Activated CD8-positive, alpha-beta T cell treated with anti-CD3 and anti-CD28 coated beads, Interleukin-2, amount 10 ng/mL, durations not matched to agents 7 days and 5 days (primary cell): ENCODE data around the gene VAMP2. TPM values are rescaled to one million over a fixed set of nuclear protein-coding genes. Genes with fewer than 3 reads are reported as not detected.
A peak's percentile ranks its signal among the peaks of the same experiment; 100 is the strongest.

Experiments used
- ATAC-seq: fragments of 150-1000 bp; cut with Tn5 transposase; one replicate; pipeline ENCODE4 v1.10.0; 2021; ENCODE audit warnings: moderate library complexity
- CTCF ChIA-PET: fragments of 350-600 bp; sonication (Branson Sonifier 250); formaldehyde crosslinking; loops from one replicate; lab custom pipeline; 2021; ENCODE audit warnings: antibody characterized with exemption; lab: Charles Lee
- POLR2A ChIA-PET: fragments of 350-600 bp; sonication (Branson Sonifier 250); formaldehyde crosslinking; loops from one replicate; lab custom pipeline; 2021; ENCODE audit warnings: antibody characterized with exemption; lab: Charles Lee
- DNase-seq: peaks from one replicate; pipeline ENCODE4 v3.0.0-alpha.2; 2020
- H3K27ac Mint-ChIP-seq: one replicate; pipeline ENCODE4 v1.8.0; 2021; ENCODE audit warnings: mild to moderate bottlenecking, mixed read lengths
- H3K27me3 Mint-ChIP-seq: one replicate; pipeline ENCODE4 v1.8.0; 2021; ENCODE audit warnings: low read depth, mixed read lengths
- H3K36me3 Mint-ChIP-seq: one replicate; pipeline ENCODE4 v1.8.0; 2021; ENCODE audit warnings: low read depth, mixed read lengths
- H3K4me1 Mint-ChIP-seq: one replicate; pipeline ENCODE4 v1.8.0; 2021; ENCODE audit warnings: low read depth, mixed read lengths
- H3K4me3 Mint-ChIP-seq: one replicate; pipeline ENCODE4 v1.8.0; 2021; ENCODE audit warnings: mild to moderate bottlenecking, mixed read lengths
- H3K9me3 Mint-ChIP-seq: one replicate; pipeline ENCODE4 v1.8.0; 2022; ENCODE audit warnings: mixed read lengths; ENCODE audit not compliant: insufficient read depth
- total RNA-seq, 2 experiments: library from RNA; stranded (reverse); gene quantifications; one replicate each; pipeline ENCODE4 v1.2.3, GENCODE V29; 2021

Gene VAMP2
- total RNA-seq, 2 experiments from 2014 or later = 56.3 to 56.7 TPM

GRCh38 chr17:8154608-8155155 lies 8.1 kb downstream of the VAMP2 start:
- no peaks in the 10 kb centered on the region for H3K27me3 Mint-ChIP-seq
- ChIA-PET POLR2A (interaction anchor here (0.7 to 8.1 kb wide), 10 partner anchors 9 to 700 kb away, joined by 3 to 164 read pairs (median 8); partner anchors contain the start of genes BORCS6, CTC1 and VAMP2), CTCF (interaction anchor here (1.0 to 14.0 kb wide), 4 partner anchors 9 to 34 kb away, joined by 3 to 165 read pairs (median 38); partner anchors contain the start of gene ALOXE3)
- peaks cover 26% of the 10 kb centered on the region for H3K4me1 Mint-ChIP-seq
- no peak overlapping the region for H3K27ac Mint-ChIP-seq
- no peaks in the 10 kb centered on the region for H3K9me3 Mint-ChIP-seq
- H3K36me3 Mint-ChIP-seq = peaks cover 14% of the 10 kb centered on the region
- DNase-seq = no peak
- H3K4me3 Mint-ChIP-seq = no peak overlapping the region
- no peak for ATAC-seq

GRCh38 chr17:8153957-8154607 lies 8.7 kb downstream of the VAMP2 start:
- Mint-ChIP-seq H3K9me3 (no peaks in the 10 kb centered on the region), H3K36me3 (peaks cover 15% of the 10 kb centered on the region), H3K4me1 (peaks cover 23% of the 10 kb centered on the region), H3K27ac (no peak overlapping the region), H3K27me3 (no peaks in the 10 kb centered on the region), H3K4me3 (peak overlapping the region; percentile 69)
- ChIA-PET CTCF (interaction anchor here (1.0 to 14.0 kb wide), 3 partner anchors 16 to 34 kb away, joined by 3 to 165 read pairs (median 3); no protein-coding TSS in a partner anchor), POLR2A (interaction anchor here (0.5 to 8.1 kb wide), 10 partner anchors 10 to 230 kb away, joined by 3 to 164 read pairs (median 4); partner anchors contain the start of genes BORCS6, CTC1 and VAMP2)
- DNase-seq (peak; percentile 92), ATAC-seq (peak; percentile 3)

- DNase-seq (no peak), ATAC-seq (no peak)
- H3K36me3 Mint-ChIP-seq = peaks cover 13% of the 10 kb centered on the region
- H3K4me3 Mint-ChIP-seq = peak overlapping the region; percentile 61
- ChIA-PET CTCF (interaction anchor here (1.0 to 14.0 kb wide), 3 partner anchors 15 to 34 kb away, joined by 3 to 165 read pairs (median 3); no protein-coding TSS in a partner anchor), POLR2A (interaction anchor here (0.5 to 8.1 kb wide), 8 partner anchors 10 to 231 kb away, joined by 3 to 164 read pairs (median 4); partner anchors contain the start of genes BORCS6, CTC1 and VAMP2)
- peak overlapping the region; percentile 91 for H3K27ac Mint-ChIP-seq
- H3K27me3 Mint-ChIP-seq = no peaks in the 10 kb centered on the region
- H3K4me1 Mint-ChIP-seq = peaks cover 19% of the 10 kb centered on the region
- H3K9me3 Mint-ChIP-seq = no peaks in the 10 kb centered on the region
Measured at GRCh38 chr17:8153525-8153956, 9.2 kb downstream of the VAMP2 start.

- CTCF ChIA-PET = interaction anchor here (1.1 to 14.0 kb wide), 2 partner anchors 15 to 33 kb away, joined by 3 to 165 read pairs; no protein-coding TSS in a partner anchor
- Mint-ChIP-seq H3K4me1 (peaks cover 15% of the 10 kb centered on the region), H3K27ac (peak overlapping the region; percentile 91), H3K27me3 (no peaks in the 10 kb centered on the region), H3K4me3 (peak overlapping the region; percentile 61), H3K9me3 (no peaks in the 10 kb centered on the region), H3K36me3 (peaks cover 15% of the 10 kb centered on the region)
- DNase-seq (no peak), ATAC-seq (no peak)
- POLR2A ChIA-PET = interaction anchor here (2.7 to 8.1 kb wide), 2 partner anchors 11 to 20 kb away, joined by 15 to 164 read pairs; partner anchors contain the start of gene VAMP2
Measured at GRCh38 chr17:8153031-8153451, 9.7 kb downstream of the VAMP2 start.

- H3K4me1 Mint-ChIP-seq = peaks cover 15% of the 10 kb centered on the region
Measured at GRCh38 chr17:8152112-8152775, 10.5 kb downstream of the VAMP2 start, which contains the start of gene PER1. PER1 (minus strand) TSS chr17:8152404; CDS start chr17:8150706, 1,698 bp downstream.

GRCh38 chr17:8151641-8152111 lies 11.1 kb downstream of the VAMP2 start:
- no peak for DNase-seq
- Mint-ChIP-seq H3K4me3 (peak overlapping the region; percentile 85), H3K27me3 (no peaks in the 10 kb centered on the region), H3K9me3 (no peaks in the 10 kb centered on the region), H3K27ac (peak overlapping the region; percentile 91), H3K36me3 (peaks cover 23% of the 10 kb centered on the region), H3K4me1 (peaks cover 15% of the 10 kb centered on the region)
- POLR2A ChIA-PET = interaction anchor here (0.7 to 8.1 kb wide), 7 partner anchors 12 to 95 kb away, joined by 3 to 164 read pairs (median 5); partner anchors contain the start of genes CTC1 and VAMP2
- CTCF ChIA-PET = interaction anchor here (1.0 to 14.0 kb wide), 2 partner anchors 13 to 32 kb away, joined by 3 to 165 read pairs; no protein-coding TSS in a partner anchor
- ATAC-seq = no peak

More at GRCh38 chr17:8152112-8152775, 10.5 kb downstream of the VAMP2 start, which contains the start of gene PER1:
- ChIA-PET CTCF (interaction anchor here (1.0 to 14.0 kb wide), 2 partner anchors 14 to 33 kb away, joined by 3 to 165 read pairs; no protein-coding TSS in a partner anchor), POLR2A (interaction anchor here (0.6 to 8.1 kb wide), 6 partner anchors 11 to 95 kb away, joined by 3 to 164 read pairs (median 5); partner anchors contain the start of genes CTC1 and VAMP2)
- Mint-ChIP-seq H3K4me3 (peak within 1 kb of the TSS; percentile 85), H3K36me3 (peaks cover 19% of the 10 kb centered on the region), H3K9me3 (no peaks in the 10 kb centered on the region), H3K27ac (peak within 1 kb of the TSS; percentile 91), H3K27me3 (no peaks in the 10 kb centered on the region)
- DNase-seq (peak; percentile 89), ATAC-seq (peak; percentile 22)

GRCh38 chr17:8151120-8151640 lies 11.6 kb downstream of the VAMP2 start:
- ChIA-PET POLR2A (interaction anchor here (0.6 to 8.1 kb wide), 6 partner anchors 8 to 71 kb away, joined by 3 to 164 read pairs (median 3); no protein-coding TSS in a partner anchor), CTCF (interaction anchor here (14.0 kb wide), 1 partner anchor 13 kb away, joined by 165 read pairs; no protein-coding TSS in a partner anchor)
- ATAC-seq (peak; percentile 42), DNase-seq (peak; percentile 93)
- H3K36me3 Mint-ChIP-seq = peaks cover 28% of the 10 kb centered on the region
- H3K27me3 Mint-ChIP-seq = no peaks in the 10 kb centered on the region
- H3K4me3 Mint-ChIP-seq = peak overlapping the region; percentile 85
- peaks cover 15% of the 10 kb centered on the region for H3K4me1 Mint-ChIP-seq
- peak overlapping the region; percentile 91 for H3K27ac Mint-ChIP-seq
- H3K9me3 Mint-ChIP-seq = no peaks in the 10 kb centered on the region

- peak overlapping the region; percentile 72 for H3K27ac Mint-ChIP-seq
- H3K4me3 Mint-ChIP-seq = peak overlapping the region; percentile 85
- H3K36me3 Mint-ChIP-seq = peaks cover 31% of the 10 kb centered on the region
Measured at GRCh38 chr17:8150194-8151119, 12.3 kb downstream of the VAMP2 start.

GRCh38 chr17:8149419-8150193 lies 13.1 kb downstream of the VAMP2 start:
- ATAC-seq (no peak), DNase-seq (no peak)
- H3K4me3 Mint-ChIP-seq = no peak overlapping the region
- peaks cover 31% of the 10 kb centered on the region for H3K36me3 Mint-ChIP-seq
- H3K9me3 Mint-ChIP-seq = no peaks in the 10 kb centered on the region
- H3K4me1 Mint-ChIP-seq = peaks cover 15% of the 10 kb centered on the region
- ChIA-PET POLR2A (interaction anchor here (0.6 to 8.1 kb wide), 5 partner anchors 10 to 94 kb away, joined by 3 to 164 read pairs (median 12); no protein-coding TSS in a partner anchor), CTCF (interaction anchor here (14.0 kb wide), 1 partner anchor 11 kb away, joined by 165 read pairs; no protein-coding TSS in a partner anchor)
- peak overlapping the region; percentile 43 for H3K27ac Mint-ChIP-seq
- no peaks in the 10 kb centered on the region for H3K27me3 Mint-ChIP-seq

More at GRCh38 chr17:8150194-8151119, 12.3 kb downstream of the VAMP2 start:
- Mint-ChIP-seq H3K9me3 (no peaks in the 10 kb centered on the region), H3K27me3 (no peaks in the 10 kb centered on the region), H3K4me1 (peaks cover 15% of the 10 kb centered on the region)
- POLR2A ChIA-PET = interaction anchor here (0.6 to 8.1 kb wide), 5 partner anchors 9 to 71 kb away, joined by 3 to 164 read pairs (median 4); no protein-coding TSS in a partner anchor
- ATAC-seq (no peak), DNase-seq (no peak)
- CTCF ChIA-PET = interaction anchor here (14.0 kb wide), 1 partner anchor 12 kb away, joined by 165 read pairs; no protein-coding TSS in a partner anchor
